GM21390 (cell line): Measurements from ENCODE around the gene NME3.
"Not testable (repeated sequence)": the region's sequence is repeated elsewhere in the genome, so short reads cannot be mapped to it uniquely, and the experiment has no call there.

Source experiments
- ATAC-seq: cut with Tn5 transposase; IDR thresholded peaks from one replicate; pipeline ENCODE4 v1.9.1; 2021; ENCODE audit not compliant: unreplicated experiment

The NME3 gene

GRCh38 chr16:1771188-1771863 lies at the start of gene NME3:
NME3 (minus strand) TSS chr16:1771543; CDS start chr16:1771534, 9 bp downstream.
- no peak for ATAC-seq

- ATAC-seq: no peak
Observed at GRCh38 chr16:1820946-1821290, 49.6 kb upstream of the NME3 start.

GRCh38 chr16:1820096-1820945 lies 49.0 kb upstream of the NME3 start:
- no peak for ATAC-seq

GRCh38 chr16:1819611-1820010 lies 48.3 kb upstream of the NME3 start:
- ATAC-seq: no peak

- ATAC-seq: no peak
Observed at GRCh38 chr16:1818873-1819525, 47.7 kb upstream of the NME3 start.

- no peak for ATAC-seq
Observed at GRCh38 chr16:1818204-1818872, 47.0 kb upstream of the NME3 start.

- no peak for ATAC-seq
Observed at GRCh38 chr16:1817716-1818115, 46.4 kb upstream of the NME3 start.

- no peak for ATAC-seq
Observed at GRCh38 chr16:1817276-1817589, 45.9 kb upstream of the NME3 start.

- no peak for ATAC-seq
Observed at GRCh38 chr16:1816396-1817275, 45.3 kb upstream of the NME3 start.

GRCh38 chr16:1815461-1815860 lies 44.1 kb upstream of the NME3 start:
- ATAC-seq: no peak

- no peak for ATAC-seq
Observed at GRCh38 chr16:1812732-1813163, 41.4 kb upstream of the NME3 start.

- no peak for ATAC-seq
Observed at GRCh38 chr16:1810536-1810935, 39.2 kb upstream of the NME3 start.

- ATAC-seq: no peak
Observed at GRCh38 chr16:1810106-1810505, 38.8 kb upstream of the NME3 start.

- no peak for ATAC-seq
Observed at GRCh38 chr16:1809281-1809801, 38.0 kb upstream of the NME3 start.

- ATAC-seq: no peak
Observed at GRCh38 chr16:1808691-1809090, 37.3 kb upstream of the NME3 start.

- ATAC-seq: no peak
Observed at GRCh38 chr16:1807626-1808025, 36.3 kb upstream of the NME3 start.

- ATAC-seq: no peak
Observed at GRCh38 chr16:1800701-1801100, 29.4 kb upstream of the NME3 start.

GRCh38 chr16:1799263-1799662 lies 27.9 kb upstream of the NME3 start:
- not testable (repeated sequence) for ATAC-seq

GRCh38 chr16:1794908-1795666 lies 23.7 kb upstream of the NME3 start:
- no peak for ATAC-seq
